ENCODE results near the gene SINHCAF. TPM values are rescaled to one million over a fixed set of nuclear protein-coding genes. Genes with fewer than 3 reads are reported as not detected.

The SINHCAF gene
- total and polyA plus RNA-seq, 2 donors from 2014 or later: 33.1 to 96.2 TPM

DNA sequence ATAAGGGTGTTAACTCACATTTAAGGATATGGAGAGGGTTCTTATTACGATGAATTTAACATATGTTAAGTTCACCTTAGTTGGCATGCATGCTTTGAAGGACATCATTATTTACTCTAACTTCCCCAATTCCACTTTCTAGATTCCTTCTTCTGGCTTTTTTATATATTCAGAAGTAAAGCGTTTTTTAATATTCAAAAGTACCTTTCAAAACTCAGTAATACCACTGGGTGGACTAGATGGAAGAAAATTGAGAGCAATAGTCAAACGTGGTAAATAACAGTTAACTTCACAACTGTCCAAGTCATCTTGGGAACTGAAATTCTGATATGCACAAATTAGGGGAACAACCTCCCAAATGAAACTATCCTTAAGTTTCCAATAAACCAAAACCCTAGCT, 9.1 kb downstream of the SINHCAF start:
- H3K9ac ChIP-seq (ENCODE audit: low read length in 3 of 3): no peak overlapping the region
- FAIRE-seq: no peak

DNA sequence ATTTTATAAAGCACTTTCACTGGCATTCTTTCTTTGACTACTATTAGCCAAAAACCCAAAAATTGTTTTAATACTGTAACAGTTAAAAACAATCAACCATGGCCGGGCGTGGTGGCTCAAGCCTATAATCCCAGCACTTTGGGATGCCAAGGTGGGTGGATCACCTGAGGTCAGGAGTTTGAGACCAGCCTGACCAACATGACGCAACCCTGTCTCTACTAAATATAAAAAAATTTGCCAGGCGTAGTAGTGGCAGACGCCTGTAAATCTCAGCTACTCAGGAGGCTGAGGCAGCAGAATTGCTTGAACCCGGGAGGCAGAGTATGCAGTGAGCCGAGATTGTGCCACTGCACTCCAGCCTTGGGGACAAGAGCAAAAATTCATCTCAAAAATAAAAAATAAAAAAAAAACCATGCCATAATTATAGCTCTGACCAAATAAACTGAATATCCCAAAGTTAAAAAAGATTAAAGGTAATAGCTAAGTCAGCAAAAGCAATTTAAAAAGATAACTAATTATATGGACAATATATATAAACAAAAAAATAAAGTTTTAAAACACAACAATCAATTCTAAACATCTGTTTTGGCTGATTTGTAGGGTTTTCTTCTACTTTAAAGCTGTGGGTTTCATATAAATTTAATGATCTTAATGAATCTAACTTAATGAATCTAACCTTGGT, 10.0 kb downstream of the SINHCAF start:
- Histone ChIP-seq H3K9ac (ENCODE audit: low read length in 3 of 3) (no peak overlapping the region), H3K36me3 (ENCODE audit: control insufficient read depth in 2 of 3, insufficient read depth in 3 of 3, low read length in 3 of 3) (no peaks in the 10 kb centered on the region), H3K27me3 (ENCODE audit: control insufficient read depth, insufficient read depth, low read length) (no peaks in the 10 kb centered on the region), H3K4me3 (ENCODE audit: low read length in 3 of 3) (no peak overlapping the region), H3K9me3 (ENCODE audit: control insufficient read depth in 2 of 3, insufficient read depth in 1 of 3, low read length in 3 of 3) (no peaks in the 10 kb centered on the region), H3K27ac (ENCODE audit: low read depth in 2 of 2, low read length in 2 of 2) (no peak overlapping the region), H3K4me1 (ENCODE audit: control insufficient read depth in 2 of 3, insufficient read depth in 2 of 3, low read depth in 1 of 3, low read length in 3 of 3) (peaks cover 6 to 13% (median 8%) of the 10 kb centered on the region in 3 donors)
- intact Hi-C loops (cut with DNase I): no loop called here
- FAIRE-seq (no peak), DNase-seq (no peak)
- TF ChIP-seq, protein P1, sequence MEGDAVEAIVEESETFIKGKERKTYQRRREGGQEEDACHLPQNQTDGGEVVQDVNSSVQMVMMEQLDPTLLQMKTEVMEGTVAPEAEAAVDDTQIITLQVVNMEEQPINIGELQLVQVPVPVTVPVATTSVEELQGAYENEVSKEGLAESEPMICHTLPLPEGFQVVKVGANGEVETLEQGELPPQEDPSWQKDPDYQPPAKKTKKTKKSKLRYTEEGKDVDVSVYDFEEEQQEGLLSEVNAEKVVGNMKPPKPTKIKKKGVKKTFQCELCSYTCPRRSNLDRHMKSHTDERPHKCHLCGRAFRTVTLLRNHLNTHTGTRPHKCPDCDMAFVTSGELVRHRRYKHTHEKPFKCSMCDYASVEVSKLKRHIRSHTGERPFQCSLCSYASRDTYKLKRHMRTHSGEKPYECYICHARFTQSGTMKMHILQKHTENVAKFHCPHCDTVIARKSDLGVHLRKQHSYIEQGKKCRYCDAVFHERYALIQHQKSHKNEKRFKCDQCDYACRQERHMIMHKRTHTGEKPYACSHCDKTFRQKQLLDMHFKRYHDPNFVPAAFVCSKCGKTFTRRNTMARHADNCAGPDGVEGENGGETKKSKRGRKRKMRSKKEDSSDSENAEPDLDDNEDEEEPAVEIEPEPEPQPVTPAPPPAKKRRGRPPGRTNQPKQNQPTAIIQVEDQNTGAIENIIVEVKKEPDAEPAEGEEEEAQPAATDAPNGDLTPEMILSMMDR (IDR thresholded peaks at IDR 0.05; ENCODE audit: borderline replicate concordance, extremely low read depth, insufficient read depth): no peak

More for the DNA sequence above, 9.1 kb downstream of the SINHCAF start:
- no peak overlapping the region for H3K27ac ChIP-seq (ENCODE audit: low read depth in 2 of 2, low read length in 2 of 2)
- H3K4me1 ChIP-seq (ENCODE audit: control insufficient read depth in 2 of 3, insufficient read depth in 2 of 3, low read depth in 1 of 3, low read length in 3 of 3): peaks cover 6 to 13% (median 8%) of the 10 kb centered on the region in 3 donors
- H3K9me3 ChIP-seq (ENCODE audit: control insufficient read depth in 2 of 3, insufficient read depth in 1 of 3, low read length in 3 of 3): no peaks in the 10 kb centered on the region
- H3K36me3 ChIP-seq (ENCODE audit: control insufficient read depth in 2 of 3, insufficient read depth in 3 of 3, low read length in 3 of 3): no peaks in the 10 kb centered on the region
- no peak for DNase-seq
- intact Hi-C loops (cut with DNase I): no loop called here
- H3K4me3 ChIP-seq (ENCODE audit: low read length in 3 of 3): peak overlapping the region in 2 of 3 donors; percentile 8 to 57
- TF ChIP-seq, protein P1 (IDR thresholded peaks at IDR 0.05; ENCODE audit: borderline replicate concordance, extremely low read depth, insufficient read depth): no peak
- no peaks in the 10 kb centered on the region for H3K27me3 ChIP-seq (ENCODE audit: control insufficient read depth, insufficient read depth, low read length)

DNA sequence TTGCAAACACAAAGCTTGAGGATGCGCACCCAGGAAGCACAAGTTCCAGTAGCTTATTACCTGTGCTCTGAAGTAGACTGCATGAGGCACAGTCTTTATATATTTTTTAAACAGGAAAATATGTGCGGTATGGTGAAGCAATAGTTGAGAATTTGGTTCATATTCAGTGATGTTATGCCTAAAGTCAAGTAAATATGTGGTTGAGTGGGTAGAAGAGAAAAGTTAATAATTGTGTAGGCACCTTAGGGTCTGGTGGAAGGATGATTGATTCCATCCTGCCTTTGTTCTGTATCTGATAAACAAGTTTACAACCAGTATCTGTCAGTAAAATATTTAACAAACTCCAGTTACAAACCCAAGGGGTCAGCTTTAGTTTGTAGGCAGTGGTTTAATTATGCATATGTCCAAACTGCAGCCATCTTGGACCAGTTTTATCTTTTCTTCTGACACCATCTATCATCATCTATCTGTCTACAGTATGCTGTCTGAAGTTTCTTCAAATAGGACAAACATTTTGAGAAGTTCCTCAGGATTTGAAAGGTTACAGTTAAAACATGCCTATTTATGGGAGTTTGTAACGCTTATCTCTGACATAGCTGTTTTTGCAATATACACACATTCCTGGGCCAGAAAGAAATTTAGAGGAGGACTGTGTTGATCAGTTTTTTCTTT, 10.8 kb downstream of the SINHCAF start:
- no peaks in the 10 kb centered on the region for H3K36me3 ChIP-seq (ENCODE audit: control insufficient read depth in 2 of 3, insufficient read depth in 3 of 3, low read length in 3 of 3)
- H3K9me3 ChIP-seq (ENCODE audit: control insufficient read depth in 2 of 3, insufficient read depth in 1 of 3, low read length in 3 of 3): no peaks in the 10 kb centered on the region
- no peak overlapping the region for H3K9ac ChIP-seq (ENCODE audit: low read length in 3 of 3)
- intact Hi-C loops (cut with DNase I): no loop called here
- no peak for FAIRE-seq
- TF ChIP-seq, protein P1 (IDR thresholded peaks at IDR 0.05; ENCODE audit: borderline replicate concordance, extremely low read depth, insufficient read depth): no peak
- H3K4me3 ChIP-seq (ENCODE audit: low read length in 3 of 3): no peak overlapping the region
- H3K4me1 ChIP-seq (ENCODE audit: control insufficient read depth in 2 of 3, insufficient read depth in 2 of 3, low read depth in 1 of 3, low read length in 3 of 3): peaks cover 6 to 13% (median 8%) of the 10 kb centered on the region in 3 donors
- no peaks in the 10 kb centered on the region for H3K27me3 ChIP-seq (ENCODE audit: control insufficient read depth, insufficient read depth, low read length)
- no peak overlapping the region for H3K27ac ChIP-seq (ENCODE audit: low read depth in 2 of 2, low read length in 2 of 2)
- DNase-seq: no peak
